HG03432 (cell line): Measurements from ENCODE around the gene STAB2.

Experiments used
- ATAC-seq: cut with Tn5 transposase; IDR thresholded peaks from one replicate; pipeline ENCODE4 v1.9.1; 2021; ENCODE audit warnings: mild to moderate bottlenecking, moderate library complexity; ENCODE audit not compliant: unreplicated experiment

Gene STAB2

DNA sequence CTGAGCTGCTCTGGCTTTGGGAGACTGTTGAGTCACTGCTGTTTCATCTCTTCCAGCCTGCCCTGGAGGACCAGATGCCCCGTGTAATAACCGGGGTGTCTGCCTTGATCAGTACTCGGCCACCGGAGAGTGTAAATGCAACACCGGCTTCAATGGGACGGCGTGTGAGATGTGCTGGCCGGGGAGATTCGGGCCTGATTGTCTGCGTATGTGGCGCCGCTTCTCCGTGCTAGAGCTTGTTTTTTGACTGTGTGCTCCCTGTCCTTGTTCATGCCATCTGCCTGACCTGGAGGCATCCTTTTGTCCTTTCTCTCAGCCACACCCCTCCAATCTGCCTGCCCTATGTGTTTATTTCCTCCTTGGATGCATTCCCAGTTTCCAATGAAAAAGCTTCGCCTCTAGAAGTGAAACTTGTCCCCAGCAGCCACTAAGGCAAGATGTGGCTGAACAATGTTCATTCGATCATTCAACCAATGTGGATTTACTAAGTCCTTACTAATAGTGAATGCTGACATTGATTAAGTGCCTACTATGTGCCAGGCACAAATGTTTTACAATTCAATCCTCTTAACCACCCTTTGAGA, 155.4 kb downstream of the STAB2 start:
- ATAC-seq = no peak

DNA sequence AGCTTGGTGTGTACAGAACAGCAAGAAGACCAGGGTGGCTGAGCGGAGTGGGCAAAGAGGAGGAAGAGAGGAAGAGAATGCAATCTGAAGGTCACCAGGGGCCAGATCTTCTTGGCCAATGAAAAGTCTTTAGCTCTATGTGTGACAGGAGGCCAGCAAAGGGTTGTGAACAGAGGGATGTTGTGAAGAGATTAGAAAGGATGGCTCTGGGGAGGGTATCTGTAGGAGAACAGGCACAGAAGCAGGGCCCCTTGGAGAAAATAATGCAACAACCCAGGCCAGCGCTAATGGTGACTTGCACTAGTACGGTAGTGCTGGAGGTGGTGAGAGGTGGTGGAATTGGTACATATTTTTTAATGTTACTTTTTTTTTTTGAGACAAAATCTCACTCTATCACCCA, 156.7 kb downstream of the STAB2 start:
- no peak for ATAC-seq

DNA sequence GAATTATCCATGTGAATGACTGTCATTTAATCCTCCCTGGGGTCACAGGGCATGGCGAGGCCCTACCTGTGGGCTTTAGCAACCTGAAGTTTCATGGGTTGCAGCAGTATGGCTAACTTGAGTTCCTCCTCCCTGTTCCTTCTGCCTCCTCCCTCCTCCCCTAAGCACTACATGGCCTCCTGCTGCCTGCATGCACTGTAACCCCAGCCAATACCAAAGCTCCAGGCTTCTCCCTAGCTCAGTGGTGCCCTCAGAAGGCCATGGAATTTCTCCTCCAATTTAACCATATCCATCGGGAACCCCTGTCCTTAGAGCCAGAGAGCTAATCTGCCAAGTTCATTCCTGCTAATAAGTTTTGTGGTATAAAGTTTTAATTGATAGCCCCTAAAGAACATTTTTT, 158.9 kb downstream of the STAB2 start:
- no peak for ATAC-seq

DNA sequence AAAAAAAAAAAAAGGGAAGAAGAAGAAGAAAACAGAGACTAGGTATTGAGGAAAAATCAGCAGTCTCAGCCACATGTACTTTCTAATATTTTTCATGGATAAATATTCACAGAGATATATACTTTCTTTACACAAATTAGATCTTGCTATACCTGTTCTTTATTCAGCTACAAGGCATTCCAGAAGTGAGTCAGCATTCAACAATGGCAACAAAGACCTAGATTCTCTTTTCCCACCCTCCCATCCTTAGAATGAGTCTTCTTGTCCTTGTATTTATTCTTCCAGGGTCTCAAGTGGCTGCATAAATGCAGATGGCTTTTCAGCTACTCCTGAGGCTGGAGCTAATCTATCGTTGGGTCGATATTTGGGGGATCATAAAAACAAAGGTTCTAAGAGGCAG, 160.9 kb downstream of the STAB2 start:
- ATAC-seq = no peak

DNA sequence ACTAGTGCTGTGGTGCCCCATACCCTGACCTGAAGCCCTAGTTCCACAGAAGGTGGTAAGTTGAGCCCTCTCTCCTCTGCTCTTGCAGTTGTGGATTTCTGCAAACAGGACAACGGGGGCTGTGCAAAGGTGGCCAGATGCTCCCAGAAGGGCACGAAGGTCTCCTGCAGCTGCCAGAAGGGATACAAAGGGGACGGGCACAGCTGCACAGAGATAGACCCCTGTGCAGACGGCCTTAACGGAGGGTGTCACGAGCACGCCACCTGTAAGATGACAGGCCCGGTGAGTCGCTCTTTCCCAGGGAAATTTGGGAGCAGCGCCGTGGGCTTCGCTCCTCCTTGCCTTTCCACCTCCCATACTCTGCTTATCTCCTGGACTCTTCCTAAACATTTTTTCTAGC, 161.8 kb downstream of the STAB2 start:
- ATAC-seq = no peak

DNA sequence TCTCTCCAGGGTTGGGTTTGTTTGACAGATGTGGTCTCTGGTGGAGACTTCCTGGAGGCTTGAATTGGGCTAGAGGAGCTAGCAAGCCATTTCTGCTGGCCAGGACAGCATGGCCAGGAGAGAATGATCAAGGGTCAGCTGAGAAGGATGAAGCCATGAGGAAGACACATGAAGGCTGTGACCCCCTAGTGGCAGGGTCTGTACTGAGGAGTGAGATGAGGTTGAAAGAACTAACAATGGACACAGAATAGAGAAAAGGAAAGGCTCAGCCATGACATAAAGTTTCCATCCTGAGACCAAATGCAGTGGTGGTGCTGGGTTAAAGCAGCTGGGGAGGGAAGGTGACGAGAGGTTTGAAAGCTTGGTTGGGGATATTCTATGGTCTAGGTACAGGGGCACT, 164.1 kb downstream of the STAB2 start:
- ATAC-seq = no peak

DNA sequence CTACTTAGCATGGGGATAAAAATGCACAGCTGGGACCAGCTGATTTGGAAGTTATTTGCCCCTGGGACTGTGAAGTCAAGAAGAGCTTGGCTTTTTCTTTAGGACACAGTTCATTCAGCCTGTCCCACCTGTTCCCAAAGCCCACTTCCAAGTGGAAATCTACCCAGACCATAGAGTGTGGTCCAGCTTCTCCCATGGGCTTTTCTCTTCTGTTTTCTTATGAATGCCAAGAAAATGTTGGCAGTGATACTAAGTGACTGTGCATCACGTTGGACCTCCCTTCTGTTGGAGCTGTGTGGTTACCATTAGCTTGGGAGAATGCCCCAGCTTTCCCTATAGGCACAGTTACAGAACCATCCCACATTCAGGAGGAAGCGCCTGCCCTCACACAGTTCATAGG, 164.5 kb downstream of the STAB2 start:
- no peak for ATAC-seq

DNA sequence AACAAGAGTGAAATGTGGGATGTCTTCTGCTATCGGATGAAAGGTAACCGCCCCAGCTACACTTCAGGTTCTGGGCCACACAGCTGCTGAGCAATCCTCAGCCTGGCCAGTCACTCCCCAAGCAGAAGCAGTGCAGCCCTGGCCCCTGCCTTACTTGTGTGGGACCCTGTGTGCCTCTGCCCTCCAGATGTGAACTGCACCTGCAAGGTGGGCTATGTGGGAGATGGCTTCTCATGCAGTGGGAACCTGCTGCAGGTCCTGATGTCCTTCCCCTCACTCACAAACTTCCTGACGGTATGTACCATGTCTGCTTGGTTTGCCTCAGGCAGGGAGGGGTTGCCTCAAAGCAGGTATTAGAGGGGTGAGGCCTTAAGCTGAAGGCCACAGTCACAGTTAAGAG, 168.4 kb downstream of the STAB2 start:
- no peak for ATAC-seq

DNA sequence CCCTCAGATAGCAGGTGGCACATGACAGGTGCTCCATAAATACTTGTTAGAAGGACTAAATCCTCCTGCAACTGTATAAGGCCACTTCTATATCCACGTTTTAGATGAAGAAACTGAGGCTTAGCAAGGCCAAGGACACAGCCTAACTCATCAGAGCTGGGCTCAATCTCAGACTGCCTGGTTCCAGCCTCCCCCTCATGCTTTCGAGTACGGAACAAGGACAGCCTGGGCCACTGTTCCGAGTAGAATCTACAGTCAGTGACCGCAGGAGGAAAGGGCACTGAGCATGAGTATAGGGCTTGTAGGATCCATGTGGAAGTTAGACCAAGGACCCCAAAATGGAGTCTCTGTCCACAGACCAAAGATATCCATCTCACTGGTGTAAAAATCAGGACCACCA, 169.4 kb downstream of the STAB2 start:
- ATAC-seq = no peak

DNA sequence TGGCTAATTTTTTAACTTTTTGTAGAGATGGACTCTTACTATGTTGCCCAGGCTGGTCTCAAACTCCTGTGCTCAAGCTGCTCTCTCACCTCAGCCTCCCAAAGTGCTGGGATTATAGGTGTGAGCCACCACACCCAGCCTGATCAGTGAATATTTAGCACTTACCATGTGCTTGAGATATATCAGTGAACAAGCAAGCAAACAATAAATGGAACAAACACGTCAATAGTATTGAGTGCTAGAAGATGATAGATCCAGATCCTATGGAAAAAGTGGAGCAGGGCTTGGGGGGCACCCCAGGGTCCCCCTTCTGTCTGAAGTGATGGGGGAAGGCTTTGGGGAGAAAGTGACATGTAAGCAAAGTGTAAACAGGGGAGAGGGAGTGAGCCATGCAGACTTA, 170.2 kb downstream of the STAB2 start:
- no peak for ATAC-seq

DNA sequence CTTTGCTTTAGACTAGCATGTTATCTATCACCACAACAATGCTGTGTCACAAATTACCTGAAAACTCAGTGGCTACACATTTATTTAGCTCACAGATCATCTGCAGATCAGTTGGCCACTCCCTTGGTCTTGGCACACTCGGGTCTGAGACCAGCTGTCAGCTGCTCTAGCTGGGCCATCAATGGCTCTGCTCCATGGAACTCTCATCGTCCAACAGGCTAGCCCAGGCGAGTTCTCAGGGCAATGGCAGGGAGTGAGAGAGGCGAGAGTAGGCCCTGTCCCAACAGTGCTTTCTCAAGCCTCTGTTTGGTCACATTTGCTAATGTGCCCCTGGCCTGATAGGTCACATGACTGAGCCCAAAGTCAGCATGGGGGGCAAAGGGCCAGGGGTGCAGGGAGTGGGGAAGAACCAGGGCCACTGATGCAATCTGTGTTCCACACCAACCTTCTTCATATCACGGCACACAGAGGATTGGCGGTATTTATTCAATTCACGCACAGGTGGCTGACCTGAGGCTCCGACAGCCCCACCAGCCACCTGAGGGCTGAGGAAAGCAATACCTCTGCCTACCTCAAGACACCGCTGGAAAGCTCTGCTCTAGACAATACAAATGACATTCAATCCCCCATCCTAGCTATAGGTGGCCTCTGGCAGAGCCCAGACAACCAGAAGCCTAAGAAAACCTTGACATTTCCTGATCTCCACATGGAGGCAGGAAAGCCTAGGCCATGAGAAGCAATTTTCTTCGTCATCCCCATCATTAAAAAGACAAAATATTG, 171.4 kb downstream of the STAB2 start:
- ATAC-seq = no peak

DNA sequence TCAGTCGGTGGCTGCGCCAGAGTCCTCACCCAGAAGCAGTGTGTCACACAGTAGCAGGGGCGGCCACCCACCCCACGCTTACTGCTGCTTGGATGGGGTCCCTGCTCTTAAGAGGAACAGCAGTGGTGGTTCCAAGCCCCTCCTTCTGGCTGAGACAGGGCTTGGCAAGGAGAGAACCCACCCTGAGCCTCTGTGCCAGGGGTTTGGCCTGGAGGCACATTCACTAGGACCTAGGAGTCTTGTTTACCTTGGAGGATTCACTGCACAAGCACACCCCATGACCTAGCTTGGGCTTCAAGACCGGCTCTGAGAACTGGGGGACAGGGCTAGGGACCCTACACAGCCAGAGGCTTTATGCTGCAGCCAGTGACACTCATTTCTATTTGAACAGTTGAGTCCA, 175.4 kb downstream of the STAB2 start:
- no peak for ATAC-seq

DNA sequence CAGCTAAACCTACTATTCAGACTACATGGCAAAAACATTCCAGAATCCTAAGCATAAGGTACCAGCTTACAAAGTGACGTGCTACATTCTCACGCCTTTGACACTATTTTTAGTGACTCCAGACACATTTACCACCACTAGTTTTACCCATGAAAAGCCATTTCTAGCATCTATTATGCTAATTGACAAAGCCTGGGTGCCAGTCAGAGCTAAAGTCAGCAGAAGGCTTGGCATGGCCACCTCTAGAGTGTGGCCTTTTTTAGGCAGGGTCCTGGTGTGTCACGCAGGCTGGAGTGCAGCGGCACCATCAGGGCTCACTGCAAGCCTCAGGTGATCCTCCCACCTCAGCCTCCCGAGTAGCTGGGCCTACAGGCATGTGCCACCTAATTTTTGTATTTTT, 178.2 kb downstream of the STAB2 start:
- no peak for ATAC-seq

DNA sequence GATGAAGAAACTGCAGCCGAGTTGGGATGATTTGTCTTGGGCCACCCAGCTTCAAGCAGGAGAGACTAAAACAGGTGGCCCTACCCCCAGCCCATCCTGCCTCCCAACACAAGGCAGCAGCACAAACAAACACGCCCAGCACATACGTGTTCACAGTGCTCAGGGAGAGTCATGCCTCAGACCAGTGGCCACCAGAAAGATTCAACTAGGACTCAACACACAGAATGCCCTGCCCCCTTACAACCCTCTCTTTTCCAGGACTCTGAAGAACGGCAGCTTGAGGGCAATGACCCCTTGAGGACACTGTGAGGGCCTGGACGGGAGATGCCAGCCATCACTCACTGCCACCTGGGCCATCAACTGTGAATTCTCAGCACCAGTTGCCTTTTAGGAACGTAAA, 179.0 kb downstream of the STAB2 start:
- no peak for ATAC-seq

DNA sequence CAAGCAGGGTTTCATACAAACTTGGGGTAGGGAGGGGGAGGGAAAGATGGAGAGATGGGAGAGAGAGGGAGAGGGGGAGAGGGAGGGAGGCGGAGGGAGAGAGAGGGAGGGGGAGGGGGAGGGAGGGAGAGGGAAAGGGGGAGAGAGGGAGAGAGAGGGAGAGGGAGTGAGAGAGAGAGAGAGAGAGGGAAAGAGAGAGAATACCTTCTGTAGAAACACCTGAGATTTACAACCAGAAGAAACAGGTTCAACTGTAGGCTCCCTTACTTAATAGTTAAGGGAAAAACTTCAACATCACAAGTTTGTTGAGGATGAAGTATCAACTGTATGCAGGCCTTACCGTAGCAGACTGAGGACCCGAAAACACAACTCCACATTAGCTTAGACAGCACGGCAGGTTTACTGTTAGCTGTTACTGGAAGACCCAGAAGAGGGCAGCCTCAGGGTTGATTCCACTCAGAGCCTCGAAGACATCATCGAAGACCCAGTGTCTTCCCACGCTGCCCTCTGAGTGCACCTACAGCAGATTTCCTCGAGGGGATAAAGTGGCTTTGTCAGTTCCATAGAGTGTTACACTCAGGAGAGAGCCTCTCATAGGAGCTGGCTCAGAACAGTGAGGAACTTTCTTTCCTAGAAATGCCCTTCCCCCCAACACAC, 181.5 kb downstream of the STAB2 start:
- ATAC-seq = no peak

DNA sequence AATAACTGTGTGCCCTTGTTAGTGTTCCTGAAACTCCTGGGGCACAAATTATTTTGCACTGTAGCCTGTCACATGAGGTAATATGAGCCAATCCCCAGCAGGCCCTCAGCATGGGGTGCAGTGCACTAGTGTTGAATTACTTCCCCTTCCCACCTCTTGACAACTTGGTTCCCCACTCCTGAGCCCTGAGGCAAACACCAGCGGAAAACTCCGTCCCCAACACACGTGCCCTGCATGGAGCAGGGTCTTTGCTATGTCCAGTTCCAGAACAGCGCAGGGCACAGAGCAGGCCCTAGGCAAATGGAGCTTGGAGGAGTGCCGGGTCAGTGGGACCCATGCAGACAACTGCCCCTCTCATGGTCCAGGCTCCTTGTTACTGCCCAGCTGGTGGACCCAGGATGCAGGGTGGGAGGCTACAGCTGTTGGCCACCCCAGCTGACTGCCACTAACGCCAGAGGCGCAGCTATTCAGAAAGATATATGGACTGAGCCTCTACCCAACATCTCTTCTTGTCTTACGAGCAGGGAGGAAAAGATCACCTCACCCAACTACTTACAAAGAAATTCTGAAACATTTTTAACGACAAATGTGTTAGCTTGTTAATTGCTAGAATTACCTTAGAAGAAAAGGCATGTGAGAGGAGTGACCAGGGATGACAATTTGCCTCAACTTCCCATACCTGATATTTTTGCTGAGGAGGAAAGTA, 182.3 kb downstream of the STAB2 start:
- no peak for ATAC-seq

DNA sequence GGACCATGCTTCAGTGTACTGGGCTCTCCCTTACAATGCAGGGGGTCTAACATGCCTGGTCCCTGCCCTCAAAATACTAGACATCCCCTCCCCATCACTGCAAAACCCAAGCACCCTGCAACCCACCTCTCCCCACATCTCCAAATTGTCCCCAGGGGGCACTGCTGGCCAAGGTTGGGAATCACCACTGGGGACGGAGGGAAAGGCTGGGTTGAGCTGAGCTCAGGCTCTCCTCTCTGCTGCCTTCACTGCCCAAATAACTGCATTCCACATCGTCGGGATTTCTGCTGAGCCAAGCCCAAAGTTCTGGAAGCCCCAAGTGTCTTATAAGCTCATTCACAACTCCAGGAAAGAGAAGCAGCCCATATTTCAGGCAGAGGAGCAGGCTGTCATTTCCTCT, 184.4 kb downstream of the STAB2 start:
- ATAC-seq = no peak

DNA sequence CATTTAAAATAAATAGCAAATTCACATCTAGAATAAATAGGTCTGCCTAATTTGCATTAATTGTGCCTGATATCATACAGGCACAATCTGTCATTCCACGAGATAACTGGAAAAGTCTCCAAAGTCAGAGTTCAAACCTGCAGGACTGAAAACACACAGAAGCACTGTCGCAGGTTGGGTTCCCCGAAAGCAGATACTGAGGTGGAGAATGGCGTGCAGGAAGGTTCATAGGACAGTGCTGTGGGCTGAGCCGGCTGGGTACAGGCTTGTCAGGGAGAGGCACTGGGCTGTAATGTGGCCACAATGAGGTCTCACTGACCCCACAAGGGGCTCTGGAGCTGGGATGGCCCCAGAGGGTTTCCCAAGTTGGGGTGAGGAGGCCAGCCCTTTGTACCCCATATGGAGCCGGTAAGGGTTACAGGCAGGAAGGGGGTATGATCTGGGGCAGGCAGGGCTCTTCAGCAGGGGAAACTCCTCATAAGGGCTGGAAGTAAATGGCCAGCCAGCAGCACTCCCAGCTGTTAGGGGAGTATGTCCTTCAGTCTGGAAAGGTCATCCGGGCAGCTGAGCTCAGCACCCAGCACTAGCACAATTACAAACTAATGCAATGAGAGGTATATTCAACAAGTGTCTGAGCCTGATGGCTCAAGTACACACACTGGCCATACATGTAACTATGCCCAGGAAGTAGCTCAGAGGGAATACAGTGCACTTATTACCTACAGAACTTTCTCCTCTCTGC, 185.5 kb downstream of the STAB2 start:
- no peak for ATAC-seq

DNA sequence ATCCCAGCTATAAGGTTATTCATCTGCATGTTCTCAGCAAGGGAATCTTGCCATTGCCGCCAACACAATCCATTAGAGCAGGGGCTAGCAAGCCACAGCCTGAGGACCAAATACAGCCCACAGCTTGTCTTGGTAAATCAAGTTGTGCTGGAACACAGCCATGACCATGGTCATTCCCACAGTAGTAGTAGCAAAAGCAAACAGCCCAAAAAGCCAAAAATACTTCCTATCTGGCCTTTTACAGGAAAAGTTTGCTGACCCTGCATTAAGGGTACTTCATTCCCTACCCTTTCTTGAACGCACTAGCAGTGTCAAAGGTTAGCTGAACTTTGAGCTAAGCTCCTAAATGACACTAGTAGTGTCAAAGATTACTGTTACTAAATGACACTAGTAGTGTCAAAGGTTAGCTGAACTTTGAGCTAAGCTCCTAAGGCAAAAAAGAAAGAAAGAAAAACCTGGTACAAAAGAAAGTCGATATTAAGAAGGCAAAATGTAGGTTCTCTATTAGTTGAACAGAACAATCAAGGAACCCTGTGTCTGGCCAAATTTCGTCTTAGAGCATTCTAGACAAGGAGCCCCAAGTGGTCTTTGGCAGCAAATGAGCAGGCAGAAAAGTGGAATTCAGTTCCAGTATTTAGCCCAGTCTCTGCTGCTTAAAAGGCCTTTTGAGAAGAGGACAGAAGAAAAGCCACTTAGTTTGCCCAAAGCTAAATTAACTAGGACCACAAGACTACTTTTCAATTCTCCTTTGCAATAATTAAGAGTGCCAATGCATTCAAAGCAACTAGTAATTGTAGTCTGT, 186.2 kb downstream of the STAB2 start:
- no peak for ATAC-seq

DNA sequence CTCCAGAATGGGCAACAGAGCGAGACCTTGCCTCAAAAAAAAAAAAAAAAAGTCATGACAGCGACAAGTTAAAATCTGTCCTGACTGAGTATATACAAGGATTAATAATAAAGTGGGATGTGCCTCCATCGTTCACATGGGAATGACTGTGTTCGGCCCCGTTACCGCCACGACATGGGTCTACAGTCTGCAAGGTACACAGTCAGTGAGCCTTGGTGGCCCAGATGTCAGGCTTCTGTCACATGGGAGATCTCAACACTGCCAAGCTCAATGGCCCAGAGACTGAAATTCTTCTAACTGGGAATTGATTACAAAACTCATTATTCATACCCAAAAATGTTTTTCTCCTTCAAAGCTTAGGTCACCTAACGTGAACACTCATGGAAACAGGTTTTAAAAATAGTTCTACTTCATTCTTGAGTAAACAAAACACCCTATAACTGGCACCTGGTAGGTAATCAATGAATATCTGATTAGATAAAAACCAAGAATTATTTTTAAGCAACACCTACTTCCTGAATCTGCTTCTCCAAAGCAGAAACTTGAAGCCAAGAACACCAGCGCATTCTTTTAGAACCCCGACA, 188.0 kb downstream of the STAB2 start:
- no peak for ATAC-seq
